ENCODE data around the gene NDE1. TPM values are rescaled to one million over a fixed set of nuclear protein-coding genes. Genes with fewer than 3 reads are reported as not detected.

The NDE1 gene
- polyA plus RNA-seq, 1 of the 3 experiments (the other 2 are of a cell fraction) = 27.9 TPM

DNA sequence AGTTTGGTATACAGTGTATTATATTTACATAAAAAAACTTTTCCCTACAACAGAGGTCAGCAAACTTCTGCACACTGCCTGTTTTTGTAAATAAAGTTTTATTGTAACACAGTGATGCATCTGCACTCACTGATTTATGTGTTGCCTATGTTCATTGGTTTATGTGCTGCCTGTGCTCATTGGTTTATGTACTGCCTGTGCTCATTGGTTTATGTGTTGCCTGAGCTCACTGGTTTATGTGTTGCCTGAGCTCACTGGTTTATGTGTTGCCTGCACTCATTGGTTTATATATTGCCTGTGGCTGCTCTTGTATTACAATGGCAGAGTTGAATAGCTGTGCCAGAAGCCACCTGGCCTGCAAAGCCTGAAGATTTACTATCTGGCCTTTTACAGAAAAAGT, 125.2 kb downstream of the NDE1 start (continued):
- no peak for TF ChIP-seq REST (IDR thresholded peaks at IDR 0.05; ENCODE audit: low read depth, low read length)
- no peak for TF ChIP-seq TEAD4 (IDR thresholded peaks at IDR 0.05; ENCODE audit: borderline replicate concordance, insufficient read depth)
- no peak for TF ChIP-seq JUND (IDR thresholded peaks at IDR 0.05)
- no peak for TF ChIP-seq NFIC (IDR thresholded peaks at IDR 0.05; ENCODE audit: borderline replicate concordance)
- no peak for TF ChIP-seq GATA2 (CRISPR knock-in tag; IDR thresholded peaks at IDR 0.05)

GRCh38 chr16:15775663-15776304, 125.7 kb downstream of the NDE1 start:
- Histone ChIP-seq H3K9me3 (no peaks in the 10 kb centered on the region), H3F3A (replicated peaks; ENCODE audit: insufficient read depth) (no peaks in the 10 kb centered on the region), H2AFZ (ENCODE audit: low read depth) (no peak overlapping the region), H3K4me2 (no peak overlapping the region), H3K27me3 (ENCODE audit: insufficient read depth) (peaks cover 7% of the 10 kb centered on the region; the same call in 1 of the 2 replicates), H3K79me2 (ENCODE audit: insufficient read depth) (no peaks in the 10 kb centered on the region), H3K4me3 (ENCODE audit: low read depth in 2 of 2, low read length in 1 of 2) (no peak overlapping the region), H4K20me1 (ENCODE audit: insufficient read depth) (no peaks in the 10 kb centered on the region), H3K36me3 (replicated peaks in 1 of 2; ENCODE audit: control insufficient read depth in 1 of 2, insufficient read depth in 2 of 2, low read length in 1 of 2) (no peaks in the 10 kb centered on the region), H3K4me1 (ENCODE audit: control insufficient read depth in 1 of 2, insufficient read depth in 2 of 2, low read depth in 1 of 2, low read length in 1 of 2) (no peaks in the 10 kb centered on the region), H3K27ac (ENCODE audit: low read depth in 2 of 2, low read length in 1 of 2) (no peak overlapping the region), H3K9me2 (no peaks in the 10 kb centered on the region), H3K9ac (no peak overlapping the region)
- no peak for TF ChIP-seq MAX (IDR thresholded peaks at IDR 0.05; ENCODE audit: low read depth)
- no peak for TF ChIP-seq RFX5 (IDR thresholded peaks at IDR 0.05; ENCODE audit: low read length)
- no peak for TF ChIP-seq TCF12 (IDR thresholded peaks at IDR 0.05)
- no peak for TF ChIP-seq TEAD4 (IDR thresholded peaks at IDR 0.05; ENCODE audit: borderline replicate concordance, insufficient read depth)
- TF ChIP-seq JUND (IDR thresholded peaks at IDR 0.05) = no peak
- WGBS (ENCODE audit: low lambda C conversion rate) = 74% methylated on average over 7 of the region's 7 CpGs
- ChIA-PET CTCF (interaction anchor here (2.9 to 3.2 kb wide), 2 partner anchors 10 to 46 kb away, joined by 14 to 19 read pairs; no protein-coding TSS in a partner anchor), POLR2A (no interaction called here)
- DNase-seq = no peak

Other genes starting within 250 kb of the NDE1 start
- gene BMERB1, start 215.7 kb upstream of the NDE1 start, polyA plus RNA-seq (2012; rRNA removed) = 33.9 and 41.4 TPM in 2 replicates
- gene MARF1, start 7.1 kb upstream of the NDE1 start, polyA plus RNA-seq (2012; rRNA removed) = 10.3 TPM in 2 replicates
- gene MYH11, start 206.8 kb downstream of the NDE1 start, polyA plus RNA-seq (2012; rRNA removed) = 0.02 TPM in 1 of 2 replicates, not detected in the other
- gene CEP20, start 238.4 kb downstream of the NDE1 start, polyA plus RNA-seq (2012; rRNA removed) = 14.8 and 19.5 TPM in 2 replicates

All from SK-N-SH (cell line).